HepG2 (cell line): Measurements from ENCODE around the gene HAND1. TPM values are rescaled to one million over a fixed set of nuclear protein-coding genes. Genes with fewer than 3 reads are reported as not detected.

Source experiments
- ATF2 ChIP-seq: sonication (generic); formaldehyde crosslinking; IDR thresholded peaks from 2 replicates; pipeline ENCODE4 v1.4.0; 2020; ENCODE audit warnings: missing genetic modification reagents
- ATF7 ChIP-seq, 2 experiments: fragments of 450-650 bp in 1 of 2; sonication (generic) in 1 of 2; formaldehyde crosslinking in 1 of 2; IDR thresholded peaks; 2 replicates each; pipeline versions ENCODE4 v1.4.0 to v1.6.1; 2016 to 2020; ENCODE audit warnings: antibody characterized with exemption in 1 of 2, mild to moderate bottlenecking in 1 of 2, missing genetic modification reagents in 1 of 2
- BCL3 ChIP-seq: sonication (generic); formaldehyde crosslinking; IDR thresholded peaks from 2 replicates; pipeline ENCODE4 v1.5.1; 2020; ENCODE audit warnings: mild to moderate bottlenecking, missing genetic modification reagents, moderate library complexity
- DMTF1 ChIP-seq: sonication (generic); formaldehyde crosslinking; IDR thresholded peaks from 2 replicates; pipeline ENCODE4 v1.4.0; 2020; ENCODE audit warnings: mild to moderate bottlenecking, missing genetic modification reagents
- FUBP1 ChIP-seq: sonication (generic); formaldehyde crosslinking; IDR thresholded peaks from 2 replicates; pipeline ENCODE4 v1.5.1; 2020; ENCODE audit warnings: missing genetic modification reagents, mild to moderate bottlenecking, borderline replicate concordance
- IRX3 ChIP-seq: sonication (generic); formaldehyde crosslinking; IDR thresholded peaks from 2 replicates; pipeline ENCODE4 v1.8.1; 2023; ENCODE audit warnings: mild to moderate bottlenecking, low read depth, missing genetic modification reagents, borderline replicate concordance
- MIXL1 ChIP-seq: IDR thresholded peaks from 2 replicates; pipeline ENCODE4 v1.6.1; 2016
- NCOR1 ChIP-seq: fragments of 200-600 bp; sonication (generic); IDR thresholded peaks from 2 replicates; pipeline ENCODE4 v1.7.0; 2017; ENCODE audit warnings: antibody characterized with exemption, low read length, borderline replicate concordance
- NFE2 ChIP-seq: sonication (generic); formaldehyde crosslinking; IDR thresholded peaks from 2 replicates; pipeline ENCODE4 v1.4.0; 2020; ENCODE audit warnings: missing genetic modification reagents
- NRL ChIP-seq: sonication (generic); formaldehyde crosslinking; IDR thresholded peaks from 2 replicates; pipeline ENCODE4 v1.5.0; 2020; ENCODE audit warnings: missing genetic modification reagents, mild to moderate bottlenecking, moderate library complexity, borderline replicate concordance
- RARA ChIP-seq: IDR thresholded peaks from 2 replicates; pipeline ENCODE4 v1.6.1; 2016; ENCODE audit warnings: missing genetic modification reagents, missing compliant biosample characterization
- RNF2 ChIP-seq: fragments of 450-650 bp; conservative IDR thresholded peaks from 2 replicates; pipeline ENCODE4 v1.6.1; 2016; ENCODE audit warnings: low read depth
- THAP8 ChIP-seq: sonication (generic); formaldehyde crosslinking; IDR thresholded peaks from 2 replicates; pipeline ENCODE4 v1.5.1; 2020; ENCODE audit warnings: missing genetic modification reagents, mild to moderate bottlenecking, borderline replicate concordance
- ZBTB49 ChIP-seq: sonication (generic); formaldehyde crosslinking; IDR thresholded peaks from 2 replicates; pipeline ENCODE4 v1.4.0; 2020; ENCODE audit warnings: missing genetic modification reagents, borderline replicate concordance
- ZNF10 ChIP-seq: sonication (generic); formaldehyde crosslinking; IDR thresholded peaks from 2 replicates; pipeline ENCODE4 v1.4.0; 2020; ENCODE audit warnings: mild to moderate bottlenecking, low read depth, missing genetic modification reagents, borderline replicate concordance
- ZNF580 ChIP-seq: IDR thresholded peaks from 2 replicates; pipeline ENCODE4 v1.6.1; 2016; ENCODE audit warnings: low read depth, borderline replicate concordance
- ZNF777 ChIP-seq: sonication (generic); formaldehyde crosslinking; IDR thresholded peaks from 2 replicates; pipeline ENCODE4 v1.4.0; 2020; ENCODE audit warnings: missing genetic modification reagents
- polyA plus RNA-seq, 8 experiments: library from polyadenylated mRNA; depleted of rRNA in 3 of 8; stranded (reverse) in 7 of 8; unstranded in 1 of 8; fragments of >200 nt; fragmentation: Illumina TruSeq in 4 of 8; extraction: Trizol in 4 of 8; gene quantifications; 2 replicates each; pipeline versions ENCODE4 v1.2.1 to v1.2.3, GENCODE V29; 2011 to 2016; ENCODE audit warnings: low read depth in 4 of 8, missing spikeins in 1 of 8, mixed read lengths in 1 of 8; ENCODE audit not compliant: insufficient read depth in 1 of 8
- total RNA-seq, 5 experiments: library from RNA; depleted of rRNA; stranded (reverse); fragments of >200 nt; fragmentation: Illumina TruSeq; extraction: Trizol; gene quantifications; 2 replicates each; pipeline ENCODE4 v1.2.3, GENCODE V29; 2016; ENCODE audit warnings: low read depth in 1 of 5

The HAND1 gene
- total and polyA plus RNA-seq, 2 of the 13 experiments (the other 11 are each of a cell fraction or from before 2014, with no cell fraction given), result not detected

GRCh38 chr5:154444556-154445421 lies 33.2 kb downstream of the HAND1 start (continued):
- TF ChIP-seq DMTF1 (CRISPR knock-in tag), result no peak
- no peak for TF ChIP-seq RARA (CRISPR knock-in tag)
- no peak for TF ChIP-seq NFE2 (CRISPR knock-in tag)
- no peak for TF ChIP-seq ZBTB49 (CRISPR knock-in tag)
- TF ChIP-seq ZNF10 (CRISPR knock-in tag), result no peak
- 0 out of 2 replicates have a peak, but pooled peaks have one; percentile 8 for TF ChIP-seq ATF2 (CRISPR knock-in tag)
- no peak for TF ChIP-seq ATF7 (IDR thresholded peaks at IDR 0.05)
- TF ChIP-seq ATF7 (CRISPR knock-in tag; IDR thresholded peaks at IDR 0.05), result 0 out of 2 replicates have a peak, but pooled peaks have one; percentile 5
- TF ChIP-seq ZNF777 (CRISPR knock-in tag), result no peak
- peak; percentile 22; the same call in 1 of the 2 replicates for TF ChIP-seq THAP8 (CRISPR knock-in tag)
- peak; percentile 66; the same call in 1 of the 2 replicates for TF ChIP-seq NRL (CRISPR knock-in tag)
- no peak for TF ChIP-seq NCOR1
- TF ChIP-seq BCL3, result 0 out of 2 replicates have a peak, but pooled peaks have one; percentile 1
- no peak for TF ChIP-seq ZNF580 (CRISPR knock-in tag)
- no peak for TF ChIP-seq RNF2
- no peak for TF ChIP-seq IRX3 (CRISPR knock-in tag)
- TF ChIP-seq MIXL1, result no peak
- TF ChIP-seq FUBP1 (CRISPR knock-in tag), result no peak
